Dedifferentiated amniotic fluid mesenchymal stem cell (primary cell): ENCODE results near the gene SOWAHA.

Experiments used
- DNase-seq: peaks from one replicate; pipeline ENCODE4 v3.0.0-alpha.2; 2016; ENCODE audit errors: extremely low spot score

SOWAHA gene

DNA sequence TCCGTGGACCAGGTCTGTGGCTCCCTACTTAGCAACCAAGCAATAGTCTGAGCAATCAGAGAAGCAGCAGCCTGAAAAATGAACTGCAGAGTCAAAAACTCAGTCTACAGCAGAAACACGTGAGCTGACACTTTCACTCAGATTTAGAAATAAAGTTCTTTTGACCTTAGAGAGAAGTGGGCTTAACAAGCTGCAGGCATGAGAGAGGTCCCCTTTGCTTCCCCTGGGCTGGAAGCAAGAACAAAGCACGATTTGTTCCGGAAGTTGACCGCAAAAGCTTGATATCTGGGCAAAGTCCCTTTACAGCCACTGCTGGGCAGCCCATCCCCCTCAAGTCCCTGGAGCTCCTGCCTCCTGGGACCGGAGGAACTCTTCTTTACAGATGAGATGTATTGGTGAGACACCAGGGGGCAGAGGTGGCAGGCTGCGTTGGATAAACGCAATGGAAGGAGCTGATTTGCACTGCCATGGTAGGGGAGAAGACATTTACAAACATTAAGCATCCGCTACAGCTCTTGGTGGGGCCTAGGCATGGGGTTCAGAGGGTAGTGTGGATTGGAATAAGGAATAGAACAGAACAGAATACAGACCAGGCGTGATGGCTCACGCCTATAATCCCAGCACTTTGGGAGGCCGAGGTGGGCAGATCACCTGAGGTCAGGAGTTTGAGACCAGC is 5.8 kb upstream of the SOWAHA start:
- no peak for DNase-seq

DNA sequence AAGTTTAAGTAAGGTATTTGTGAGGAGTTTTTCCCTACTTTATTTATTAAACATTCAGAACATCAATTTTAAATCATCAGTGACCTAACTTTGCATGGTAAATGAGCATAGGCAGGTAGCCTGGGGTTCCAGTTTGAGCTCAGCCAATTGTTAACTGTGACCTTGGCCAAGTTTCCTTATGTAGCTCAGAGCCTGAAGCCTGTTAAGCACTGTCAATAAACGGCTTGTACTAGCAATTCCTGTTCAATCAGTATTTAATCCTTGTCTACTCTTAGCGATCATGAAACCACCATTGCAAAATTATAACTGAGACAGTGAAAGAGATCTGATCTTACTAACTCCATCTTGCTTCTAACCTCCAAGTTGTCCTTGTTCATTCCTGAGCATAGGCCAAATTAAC is 4.7 kb upstream of the SOWAHA start:
- DNase-seq, result no peak

DNA sequence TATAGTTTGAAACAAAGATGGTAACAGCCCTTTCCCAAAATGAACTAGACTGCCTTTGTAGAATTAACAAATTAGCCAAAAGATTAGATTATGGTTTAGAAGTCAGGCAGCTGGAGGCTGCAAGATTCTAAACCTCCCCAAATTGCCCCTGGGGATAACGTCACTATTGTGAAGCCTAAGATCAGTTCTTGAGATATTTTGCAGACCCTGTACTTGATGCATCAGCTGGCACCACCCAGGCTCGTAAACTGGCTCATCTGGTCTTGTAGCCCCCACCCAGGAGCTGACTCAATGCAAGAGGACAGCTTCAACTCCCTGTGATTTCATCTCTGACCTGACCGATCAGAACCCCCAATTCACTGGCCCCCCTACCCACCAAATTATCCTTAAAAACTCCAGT is 4.2 kb upstream of the SOWAHA start:
- no peak for DNase-seq

DNA sequence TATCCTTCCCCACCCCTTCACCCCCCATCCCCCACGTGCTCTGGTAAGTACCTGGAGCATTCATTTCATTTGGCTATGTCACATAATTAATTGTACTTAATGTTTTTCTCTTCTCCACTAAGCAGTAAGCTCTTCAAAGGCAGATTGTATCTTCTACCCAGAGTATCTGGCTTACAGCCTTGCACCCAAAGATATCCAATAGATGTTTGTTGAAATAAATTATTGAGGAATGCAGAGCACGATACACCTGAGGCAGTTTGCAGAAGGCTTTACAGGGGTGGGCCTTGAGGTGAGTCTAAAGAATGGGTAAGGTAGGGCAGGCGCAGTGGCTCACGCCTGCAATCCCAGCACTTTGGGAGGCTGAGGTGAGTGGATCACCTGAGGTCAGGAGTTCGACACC is 2.5 kb upstream of the SOWAHA start:
- no peak for DNase-seq

DNA sequence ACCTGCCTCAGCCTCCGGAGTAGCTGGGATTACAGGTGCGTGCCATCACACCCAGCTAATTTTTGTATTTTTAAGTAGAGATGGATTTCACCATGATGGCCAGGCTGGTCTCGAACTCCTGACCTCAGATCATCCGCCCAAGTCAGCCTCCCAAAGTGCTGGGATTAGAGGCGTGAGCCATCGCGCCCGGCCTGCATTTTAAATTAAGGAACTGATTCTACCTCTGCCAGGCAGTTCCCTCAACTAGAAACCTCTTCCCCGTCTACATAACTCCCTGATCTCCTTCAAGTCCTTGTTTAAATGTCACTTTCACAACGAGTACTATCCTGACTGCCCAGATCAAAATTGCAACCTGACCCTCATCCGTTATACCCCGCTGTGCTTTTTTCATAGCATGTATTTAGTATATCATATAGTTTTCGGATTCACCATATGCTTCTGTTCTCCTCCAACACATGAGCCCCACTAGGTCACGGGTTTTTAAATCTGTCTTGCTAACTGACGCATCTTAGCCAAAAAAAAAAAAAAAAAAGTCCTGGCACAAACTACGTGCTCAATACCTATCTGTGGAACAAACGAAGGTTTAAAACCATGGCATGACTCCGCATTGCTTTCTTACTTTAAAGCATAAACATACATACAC is 858 bp upstream of the SOWAHA start:
- DNase-seq, result no peak

DNA sequence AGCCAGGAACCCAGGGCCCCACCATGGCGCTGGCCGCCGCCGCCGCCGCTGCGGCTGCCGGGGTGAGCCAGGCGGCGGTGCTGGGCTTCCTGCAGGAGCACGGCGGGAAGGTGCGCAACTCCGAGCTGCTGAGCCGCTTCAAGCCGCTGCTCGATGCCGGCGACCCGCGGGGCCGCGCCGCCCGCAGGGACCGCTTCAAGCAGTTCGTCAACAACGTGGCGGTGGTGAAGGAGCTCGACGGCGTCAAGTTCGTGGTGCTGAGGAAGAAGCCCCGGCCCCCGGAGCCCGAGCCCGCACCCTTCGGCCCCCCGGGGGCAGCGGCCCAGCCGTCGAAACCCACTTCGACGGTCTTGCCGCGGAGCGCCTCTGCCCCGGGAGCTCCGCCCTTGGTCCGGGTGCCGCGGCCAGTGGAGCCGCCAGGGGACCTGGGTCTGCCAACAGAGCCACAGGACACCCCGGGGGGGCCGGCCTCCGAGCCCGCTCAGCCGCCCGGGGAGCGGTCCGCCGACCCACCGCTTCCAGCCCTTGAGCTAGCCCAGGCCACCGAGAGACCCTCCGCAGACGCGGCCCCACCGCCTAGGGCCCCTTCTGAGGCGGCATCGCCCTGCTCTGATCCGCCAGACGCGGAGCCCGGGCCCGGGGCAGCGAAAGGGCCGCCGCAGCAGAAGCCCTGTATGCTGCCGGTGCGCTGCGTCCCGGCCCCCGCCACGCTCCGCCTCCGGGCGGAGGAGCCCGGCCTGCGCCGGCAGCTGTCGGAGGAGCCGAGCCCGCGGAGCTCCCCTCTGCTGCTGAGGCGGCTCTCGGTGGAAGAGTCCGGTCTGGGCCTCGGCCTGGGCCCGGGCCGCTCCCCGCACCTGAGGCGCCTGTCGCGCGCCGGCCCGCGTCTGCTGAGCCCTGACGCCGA is 749 bp downstream of the SOWAHA start:
- no peak for DNase-seq

DNA sequence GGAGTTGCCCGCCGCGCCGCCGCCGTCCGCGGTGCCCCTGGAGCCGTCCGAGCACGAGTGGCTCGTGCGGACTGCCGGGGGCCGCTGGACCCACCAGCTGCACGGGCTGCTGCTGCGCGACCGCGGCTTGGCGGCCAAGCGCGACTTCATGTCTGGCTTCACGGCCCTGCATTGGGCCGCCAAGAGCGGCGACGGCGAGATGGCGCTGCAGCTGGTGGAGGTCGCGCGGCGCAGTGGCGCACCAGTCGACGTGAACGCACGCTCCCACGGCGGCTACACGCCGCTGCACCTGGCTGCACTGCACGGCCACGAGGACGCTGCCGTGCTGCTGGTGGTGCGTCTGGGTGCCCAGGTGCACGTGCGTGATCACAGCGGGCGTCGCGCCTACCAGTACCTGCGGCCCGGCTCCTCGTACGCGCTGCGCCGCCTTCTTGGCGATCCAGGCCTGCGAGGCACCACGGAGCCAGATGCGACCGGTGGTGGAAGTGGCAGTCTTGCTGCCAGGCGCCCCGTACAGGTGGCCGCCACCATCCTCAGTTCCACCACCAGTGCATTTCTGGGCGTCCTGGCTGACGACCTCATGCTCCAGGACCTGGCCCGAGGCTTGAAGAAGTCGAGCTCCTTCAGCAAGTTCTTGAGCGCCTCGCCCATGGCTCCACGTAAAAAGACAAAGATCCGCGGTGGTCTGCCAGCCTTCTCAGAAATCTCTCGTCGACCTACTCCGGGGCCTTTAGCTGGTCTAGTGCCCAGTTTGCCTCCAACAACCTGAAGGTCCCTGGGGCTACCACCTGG is 1.6 kb downstream of the SOWAHA start:
- no peak for DNase-seq

DNA sequence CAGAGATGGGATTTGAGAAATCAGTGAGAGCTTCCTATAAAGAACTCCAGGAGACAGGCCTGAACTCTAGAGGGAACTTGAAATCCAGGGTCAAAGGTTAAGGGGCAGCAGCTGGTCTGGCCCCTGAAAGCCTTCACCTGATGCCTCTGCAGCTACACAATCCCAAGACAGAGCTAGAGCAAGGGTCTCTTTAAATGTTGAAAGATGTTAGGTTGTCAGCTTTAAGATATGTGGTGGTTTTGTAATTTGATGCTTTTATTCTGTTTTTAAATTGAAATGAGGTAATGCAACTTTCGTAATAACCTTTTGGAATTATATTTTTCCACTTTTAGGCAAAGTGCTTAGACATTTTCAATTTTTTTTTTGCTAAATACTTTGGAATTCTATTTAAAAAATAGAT is 2.4 kb downstream of the SOWAHA start:
- DNase-seq, result peak; percentile 36

DNA sequence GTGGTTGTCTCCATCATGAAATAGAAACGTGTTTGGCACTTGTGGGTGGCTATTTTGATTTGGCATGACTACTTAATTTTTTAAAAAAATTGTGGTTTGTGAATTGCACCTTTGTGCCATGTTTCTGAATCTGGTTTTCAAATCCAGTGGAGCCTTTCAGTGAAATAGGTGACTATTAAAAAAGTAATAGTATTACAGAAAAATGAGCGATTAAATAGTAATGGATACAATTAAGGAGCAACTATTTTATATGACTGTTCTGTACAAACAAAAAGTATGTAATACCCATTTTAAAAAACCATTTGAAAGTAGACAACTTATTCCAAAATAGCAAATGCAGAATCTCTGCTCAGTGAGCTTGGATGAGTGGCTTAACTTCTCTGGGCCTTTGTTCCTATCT is 3.0 kb downstream of the SOWAHA start:
- DNase-seq, result no peak

DNA sequence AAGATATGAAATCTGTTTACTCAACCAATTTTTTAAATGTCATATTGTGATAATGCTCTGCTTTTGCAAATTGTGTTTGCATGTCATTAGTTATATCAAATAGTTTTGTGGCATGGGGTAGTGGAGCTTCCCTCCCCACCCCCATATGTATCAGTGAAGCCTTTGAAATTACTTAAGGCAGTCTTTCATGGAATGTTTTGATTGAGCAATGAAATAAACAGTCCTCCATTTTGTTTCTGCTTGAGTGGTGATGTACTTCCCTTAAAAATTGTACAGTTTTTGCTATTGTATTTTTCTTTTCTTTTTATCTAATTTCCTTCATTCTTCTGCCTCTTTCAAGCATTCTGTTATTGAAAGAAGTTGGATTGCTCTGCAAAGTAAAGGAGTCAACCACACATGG is 3.5 kb downstream of the SOWAHA start:
- DNase-seq, result no peak

DNA sequence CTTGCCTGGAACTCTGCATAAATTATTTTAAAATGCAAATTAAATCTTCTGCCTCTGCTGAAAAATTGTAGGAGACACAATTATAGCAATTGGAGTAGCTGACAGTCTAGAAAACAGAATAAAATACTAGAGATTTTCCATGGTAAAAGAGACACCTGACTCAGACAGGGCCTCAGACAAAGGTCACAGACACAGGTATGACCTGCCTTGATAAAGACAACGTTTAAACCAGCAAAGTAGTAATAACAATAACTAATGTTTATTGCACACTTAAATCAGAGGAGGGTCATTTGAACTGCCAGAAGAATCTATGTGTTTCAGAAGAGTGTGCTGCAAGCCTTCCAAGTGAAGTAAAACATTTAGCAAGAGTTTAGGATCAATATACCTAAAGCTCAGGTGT is 3.9 kb downstream of the SOWAHA start:
- DNase-seq, result no peak

DNA sequence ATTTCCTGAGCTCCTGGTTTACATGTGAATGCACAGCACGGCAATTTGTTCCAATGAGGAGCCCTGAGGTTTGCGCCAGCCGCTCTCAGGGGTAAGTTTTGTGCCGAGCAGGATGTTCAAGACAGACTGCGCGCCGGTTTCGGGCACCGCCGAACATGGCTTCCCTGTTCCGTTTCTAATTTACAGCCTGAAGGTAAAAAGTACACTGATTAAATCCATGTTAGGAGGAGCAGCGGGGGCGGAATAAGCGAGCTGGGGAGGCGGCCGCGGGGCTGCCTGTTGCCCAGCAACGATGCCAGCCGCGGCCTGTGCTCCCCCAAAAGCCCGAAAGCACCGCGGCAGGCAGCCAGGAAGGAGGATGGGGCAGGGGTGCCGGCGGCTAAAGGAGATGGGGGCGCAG is 6.4 kb downstream of the SOWAHA start:
- DNase-seq, result no peak

DNA sequence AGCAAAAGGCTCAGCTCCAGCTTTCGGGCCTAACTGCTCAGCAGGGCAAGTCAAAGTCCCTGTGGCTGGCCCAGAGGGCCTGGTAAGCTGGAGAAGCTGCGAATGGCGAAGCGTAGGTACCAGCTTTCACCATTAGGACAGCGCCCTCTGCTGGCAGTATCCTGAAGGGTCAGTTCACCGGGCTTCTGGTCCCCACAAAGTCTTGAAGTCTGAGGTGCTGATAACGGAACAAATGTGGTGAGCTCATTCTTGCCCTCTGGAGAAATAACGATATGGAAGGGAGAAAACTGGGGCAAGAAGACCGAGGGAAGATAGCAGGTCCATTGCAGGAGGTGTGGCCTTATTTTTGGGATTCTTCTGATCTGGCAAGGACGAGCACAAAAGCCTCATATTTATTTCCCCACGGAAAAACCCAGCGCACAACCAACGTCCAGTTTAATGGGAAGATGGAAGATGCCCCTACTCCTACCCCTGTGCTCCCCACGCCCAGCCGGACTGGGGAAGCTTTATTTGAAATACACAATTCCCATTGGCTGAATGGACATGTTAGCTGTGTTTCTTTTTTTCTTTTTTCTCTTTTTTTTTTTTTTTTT is 7.2 kb downstream of the SOWAHA start:
- peak; percentile 86 for DNase-seq

DNA sequence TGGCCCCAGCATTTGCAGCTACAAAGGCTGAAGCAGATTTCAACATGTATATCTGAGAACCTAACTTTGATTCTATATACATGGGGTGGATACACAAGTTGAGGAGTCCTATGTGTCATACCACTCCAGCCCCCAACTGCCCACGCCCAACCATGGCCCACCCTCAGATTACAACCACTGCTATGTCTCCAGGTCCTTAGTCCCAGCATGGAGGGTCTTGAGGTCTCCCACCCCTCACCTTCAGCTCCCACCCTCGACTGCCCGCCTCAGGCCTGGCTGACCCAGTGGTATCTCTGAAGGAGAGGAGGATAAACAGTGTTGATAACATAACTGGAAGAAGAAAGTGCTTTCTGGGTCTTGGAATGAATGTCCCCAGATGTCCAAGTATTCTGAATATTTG is 8.2 kb downstream of the SOWAHA start:
- DNase-seq, result no peak

DNA sequence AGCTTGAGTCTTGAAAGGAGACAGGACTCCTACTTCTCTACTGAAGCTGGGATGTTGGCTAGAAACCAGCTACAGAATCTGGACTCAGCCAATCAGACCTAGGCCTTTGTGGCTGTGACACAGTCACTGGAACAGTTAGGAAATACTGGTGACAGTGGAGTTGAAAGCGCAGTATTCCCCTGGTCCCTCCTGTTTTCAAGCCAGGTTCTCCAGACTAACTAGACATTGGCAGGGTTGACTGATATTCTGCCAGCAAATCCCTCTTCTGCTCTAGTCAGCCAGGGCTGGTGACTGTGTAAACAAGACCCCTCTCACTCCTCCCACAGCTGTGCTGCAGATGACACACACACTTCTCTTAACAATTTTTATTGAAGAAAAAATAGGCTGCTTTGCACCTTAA is 8.7 kb downstream of the SOWAHA start:
- no peak for DNase-seq

DNA sequence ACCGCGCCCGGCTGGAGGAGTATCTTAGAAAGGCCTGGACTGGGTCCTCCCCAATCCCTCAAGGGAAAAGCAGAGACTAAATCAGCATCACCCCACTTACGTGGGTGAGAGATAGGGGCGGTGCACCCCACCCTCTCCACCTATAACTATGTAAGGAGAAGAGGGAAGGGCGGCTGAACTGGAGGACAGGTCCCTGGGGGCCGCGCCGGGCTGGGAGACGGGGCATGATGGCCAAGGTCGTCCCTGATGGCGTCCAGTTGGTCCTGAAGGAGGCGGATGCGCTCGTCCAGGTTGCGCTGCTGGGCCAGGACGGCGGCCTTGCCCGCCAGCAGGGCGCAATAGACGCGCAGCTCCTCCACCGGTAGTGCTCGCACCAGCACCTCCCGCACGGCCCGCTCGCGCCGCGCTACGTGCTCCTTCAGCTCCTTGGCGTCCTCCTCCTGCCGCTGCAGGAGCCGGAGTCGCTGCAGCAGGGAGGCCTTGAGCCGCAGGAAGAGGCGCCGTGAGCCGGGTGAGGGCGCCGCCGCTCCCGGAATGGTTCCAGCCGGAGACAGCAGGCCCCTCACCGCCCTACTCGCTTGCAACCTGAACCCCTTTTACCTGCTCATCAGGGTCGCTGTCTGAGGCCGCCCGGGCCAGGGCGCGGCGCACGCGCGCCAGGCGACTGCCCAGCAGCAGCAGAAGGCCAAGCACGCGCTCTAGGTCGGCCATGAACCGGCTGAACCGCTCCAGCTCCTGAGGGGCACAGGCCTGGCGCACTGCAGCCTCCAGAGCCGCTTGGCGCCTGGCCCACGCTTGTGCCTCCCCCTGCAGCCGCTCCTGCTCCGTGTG is 9.8 kb downstream of the SOWAHA start:
- no peak for DNase-seq

DNA sequence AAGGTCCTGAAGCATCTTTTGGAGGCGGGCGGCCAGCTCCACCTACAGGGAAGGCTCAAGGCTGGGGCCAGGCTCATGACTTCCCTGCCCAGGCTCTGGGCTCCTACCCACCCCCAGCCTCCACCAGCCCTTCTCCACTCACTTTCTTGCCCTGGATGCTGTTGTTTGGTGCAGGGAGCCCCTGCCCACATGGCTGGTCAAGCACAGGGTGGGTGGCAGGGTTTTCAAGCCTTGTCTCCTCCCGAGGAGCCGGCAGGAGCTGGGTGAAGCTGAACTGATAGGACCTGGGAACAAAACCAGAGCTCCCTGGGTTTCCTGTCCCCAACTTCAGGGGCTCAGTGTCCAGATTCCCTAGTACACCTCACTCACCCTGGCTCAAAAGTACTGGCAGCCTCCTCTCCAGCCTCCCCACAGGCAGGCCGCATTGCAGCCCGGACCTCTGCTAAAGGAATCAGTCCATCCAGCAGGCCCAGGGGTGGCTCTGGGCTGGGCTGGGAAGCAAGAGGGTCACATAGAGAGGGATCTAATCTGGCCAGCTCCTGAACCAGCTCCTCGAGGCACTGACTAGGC is 10.5 kb downstream of the SOWAHA start:
- no peak for DNase-seq

DNA sequence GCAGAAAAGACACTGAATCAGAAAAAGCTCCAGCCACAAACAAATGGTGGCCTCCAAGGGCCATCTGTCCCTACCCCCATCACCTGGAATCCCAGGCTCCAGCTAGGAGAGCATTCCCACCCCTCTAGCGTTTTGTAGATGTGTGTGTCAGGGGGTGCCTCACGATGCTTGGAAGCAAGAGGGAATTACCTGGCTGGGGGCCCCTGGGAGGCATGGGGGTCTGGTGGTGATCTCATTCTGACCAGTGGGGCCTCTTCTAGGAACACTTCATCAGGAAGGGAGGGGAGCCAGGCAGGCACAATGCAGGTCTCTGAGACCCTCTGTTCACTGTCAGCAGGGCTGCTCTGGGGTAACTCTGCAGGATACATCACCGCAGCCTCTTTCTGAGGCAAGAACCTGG is 11.3 kb downstream of the SOWAHA start:
- no peak for DNase-seq

DNA sequence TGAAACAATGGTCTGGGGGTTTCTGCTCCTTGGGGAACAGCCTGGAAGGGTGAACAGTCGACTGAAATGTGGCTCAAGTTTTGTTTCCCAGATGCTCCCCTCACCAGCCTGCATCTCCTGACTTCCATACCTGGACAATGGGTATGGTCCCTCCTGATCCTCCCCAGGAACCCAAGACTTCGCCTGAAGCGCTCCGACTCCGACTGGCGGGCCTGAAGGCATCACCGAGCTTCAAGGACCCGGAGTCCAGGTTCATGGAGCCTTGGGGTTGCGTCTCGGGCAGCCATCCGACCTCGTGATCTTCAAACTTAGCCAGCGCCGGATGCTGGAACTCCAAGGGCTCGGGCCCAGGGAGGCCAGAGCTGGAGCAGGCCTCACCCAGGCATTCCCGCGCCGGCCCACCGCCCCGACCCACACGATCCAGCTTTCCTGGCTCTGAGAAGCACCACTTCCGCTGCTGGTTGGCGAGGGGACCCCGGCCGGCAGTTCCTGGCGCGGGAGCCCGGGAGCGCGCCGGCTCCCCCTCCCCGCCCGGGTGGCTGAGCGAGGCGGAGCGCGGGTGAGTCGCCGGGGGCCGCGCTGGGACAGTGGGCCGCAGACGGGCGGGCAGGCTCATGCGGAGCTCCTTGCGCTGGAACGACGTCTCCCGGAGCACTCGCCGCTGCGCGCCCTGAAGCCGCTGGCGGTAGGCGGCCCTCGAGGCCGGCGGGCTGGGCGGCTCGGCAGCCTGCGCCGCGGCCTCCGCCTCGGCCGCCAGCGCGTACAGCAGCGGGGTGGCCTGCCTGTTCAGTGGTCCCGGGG is 12.1 kb downstream of the SOWAHA start:
- DNase-seq, result no peak
